ENCODE data around the gene CSN3.

GRCh38 chr4:70288651-70289050 lies 46.3 kb downstream of the CSN3 start:
- TF ChIP-seq CTCF (IDR thresholded peaks at IDR 0.05; ENCODE audit: low read depth, low read length) (no peak), POLR2A (IDR thresholded peaks at IDR 0.05; ENCODE audit: extremely low read depth, insufficient read length) (no peak), MYC (IDR thresholded peaks at IDR 0.05; ENCODE audit: low read depth, low read length) (no peak)
- TF ChIP-seq, protein P1, sequence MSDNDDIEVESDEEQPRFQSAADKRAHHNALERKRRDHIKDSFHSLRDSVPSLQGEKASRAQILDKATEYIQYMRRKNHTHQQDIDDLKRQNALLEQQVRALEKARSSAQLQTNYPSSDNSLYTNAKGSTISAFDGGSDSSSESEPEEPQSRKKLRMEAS (IDR thresholded peaks at IDR 0.05; ENCODE audit: low read depth, low read length) = no peak

All from NB4 (cell line).